Loucy (cell line): Measurements from ENCODE around the gene PLPP2.

ENCODE experiments used
- H2AFZ ChIP-seq: fragments of 200-600 bp; sonication (generic); 2 replicates; pipeline ENCODE4 v1.6.0; 2016; ENCODE audit warnings: antibody characterized with exemption, mild to moderate bottlenecking, low read length, moderate library complexity
- H3F3A ChIP-seq: fragments of 200-600 bp; 2 replicates; pipeline ENCODE4 v1.6.0; 2016; ENCODE audit warnings: antibody characterized with exemption, low read depth, mild to moderate bottlenecking
- H3K27me3 ChIP-seq: fragments of 200-600 bp; sonication (generic); 2 replicates; pipeline ENCODE4 v1.6.1; 2014; ENCODE audit warnings: low read length, mild to moderate bottlenecking; ENCODE audit not compliant: insufficient read depth, poor library complexity, severe bottlenecking
- H3K36me3 ChIP-seq: fragments of 200-600 bp; sonication (generic); 2 replicates; pipeline ENCODE4 v1.6.1; 2016; ENCODE audit warnings: low read length; ENCODE audit not compliant: insufficient read depth
- H3K4me1 ChIP-seq: fragments of 200-600 bp; sonication (generic); 2 replicates; pipeline ENCODE4 v1.5.1; 2014; ENCODE audit warnings: low read length, mild to moderate bottlenecking; ENCODE audit not compliant: insufficient read depth, poor library complexity, severe bottlenecking
- H3K4me2 ChIP-seq: fragments of 200-600 bp; sonication (generic); 2 replicates; pipeline ENCODE4 v1.6.0; 2014; ENCODE audit warnings: antibody characterized with exemption, low read length, low read depth, mild to moderate bottlenecking; ENCODE audit not compliant: poor library complexity, severe bottlenecking
- H3K4me3 ChIP-seq: fragments of 200-600 bp; sonication (generic); 2 replicates; pipeline ENCODE4 v1.5.1; 2014; ENCODE audit warnings: low read length, mild to moderate bottlenecking, mixed read lengths; ENCODE audit not compliant: poor library complexity, severe bottlenecking
- H3K79me2 ChIP-seq: fragments of 200-600 bp; sonication (generic); 2 replicates; pipeline ENCODE4 v1.6.1; 2014; ENCODE audit warnings: low read length; ENCODE audit not compliant: insufficient read depth
- H3K9ac ChIP-seq: fragments of 200-600 bp; sonication (generic); 2 replicates; pipeline ENCODE4 v1.6.0; 2014; ENCODE audit warnings: mild to moderate bottlenecking, low read depth, low read length, moderate library complexity; ENCODE audit not compliant: poor library complexity, severe bottlenecking
- H3K9me2 ChIP-seq: fragments of 200-600 bp; sonication (generic); replicated peaks from 2 replicates; pipeline ENCODE4 v1.6.1; 2016; ENCODE audit warnings: low read depth, low read length, mixed read lengths
- H3K9me3 ChIP-seq: fragments of 200-600 bp; sonication (generic); 2 replicates; pipeline ENCODE4 v1.6.1; 2014; ENCODE audit warnings: mild to moderate bottlenecking, antibody characterized with exemption, low read length, low read depth; ENCODE audit not compliant: insufficient read depth
- H4K20me1 ChIP-seq: fragments of 200-600 bp; sonication (generic); 2 replicates; pipeline ENCODE4 v1.6.0; 2014; ENCODE audit warnings: antibody characterized with exemption, low read length, mild to moderate bottlenecking; ENCODE audit not compliant: insufficient read depth, poor library complexity, severe bottlenecking
- CTCF ChIP-seq: fragments of 200-600 bp; sonication (generic); conservative IDR thresholded peaks from 2 replicates; pipeline ENCODE4 v1.5.1; 2014; ENCODE audit warnings: mild to moderate bottlenecking, antibody characterized with exemption, low read length
- EZH2phosphoT487 ChIP-seq: fragments of 200-600 bp; IDR thresholded peaks from 2 replicates; pipeline ENCODE4 v1.6.1; 2018; ENCODE audit warnings: antibody characterized with exemption, mild to moderate bottlenecking, moderate library complexity, borderline replicate concordance

The PLPP2 gene

GRCh38 chr19:281156-281853 is 9.9 kb downstream of the PLPP2 start:
- Histone ChIP-seq H4K20me1 (no peaks in the 10 kb centered on the region), H3K9ac (no peak overlapping the region), H3K79me2 (no peaks in the 10 kb centered on the region), H3K9me3 (no peaks in the 10 kb centered on the region; the same call in 1 of the 2 replicates), H3K4me2 (no peak overlapping the region), H3K4me1 (no peaks in the 10 kb centered on the region), H3K36me3 (no peaks in the 10 kb centered on the region), H3K9me2 (no peaks in the 10 kb centered on the region), H3F3A (no peaks in the 10 kb centered on the region), H2AFZ (no peak overlapping the region), H3K27me3 (no peaks in the 10 kb centered on the region), H3K4me3 (no peak overlapping the region)
- TF ChIP-seq CTCF (no peak), EZH2phosphoT487 (no peak)

- Histone ChIP-seq H3K4me3 (no peak overlapping the region), H3K9me3 (peaks cover 5% of the 10 kb centered on the region), H3K79me2 (no peaks in the 10 kb centered on the region), H3K36me3 (no peaks in the 10 kb centered on the region), H2AFZ (no peak overlapping the region), H3K4me2 (no peak overlapping the region), H3K9ac (no peak overlapping the region), H3F3A (no peaks in the 10 kb centered on the region), H3K4me1 (no peaks in the 10 kb centered on the region), H3K27me3 (no peaks in the 10 kb centered on the region), H4K20me1 (no peaks in the 10 kb centered on the region), H3K9me2 (no peaks in the 10 kb centered on the region)
- no peak for TF ChIP-seq CTCF
- TF ChIP-seq EZH2phosphoT487 = no peak
Measured at GRCh38 chr19:280541-281009, 10.6 kb downstream of the PLPP2 start.

GRCh38 chr19:279656-280055 is 11.5 kb downstream of the PLPP2 start:
- H3K4me2 ChIP-seq = no peak overlapping the region

More at GRCh38 chr19:279656-280055, 11.5 kb downstream of the PLPP2 start:
- Histone ChIP-seq H3K9ac (no peak overlapping the region), H4K20me1 (no peaks in the 10 kb centered on the region), H3K4me3 (no peak overlapping the region), H3K9me3 (peaks cover 8% of the 10 kb centered on the region), H3K27me3 (no peaks in the 10 kb centered on the region), H3F3A (no peaks in the 10 kb centered on the region), H2AFZ (no peak overlapping the region), H3K79me2 (no peaks in the 10 kb centered on the region), H3K9me2 (no peaks in the 10 kb centered on the region), H3K4me1 (no peaks in the 10 kb centered on the region), H3K36me3 (no peaks in the 10 kb centered on the region)
- no peak for TF ChIP-seq EZH2phosphoT487
- TF ChIP-seq CTCF = no peak
